Measurements from ENCODE around the gene SYPL1.

- TF ChIP-seq POLR2AphosphoS5 (IDR thresholded peaks at IDR 0.05) (no peak), CTCF (IDR thresholded peaks at IDR 0.05) (no peak), POLR2A (IDR thresholded peaks at IDR 0.05) (no peak)
Observed at GRCh38 chr7:106047184-106047583, 64.9 kb downstream of the SYPL1 start.

Measured in upper lobe of left lung (tissue), 4 donors.